ENCODE measurements around the gene MYL7. TPM values are rescaled to one million over a fixed set of nuclear protein-coding genes. Genes with fewer than 3 reads are reported as not detected.

Gene MYL7
- total RNA-seq, 1 donor = not detected

- Histone ChIP-seq H3K27me3 (ENCODE audit: insufficient read depth, low read length) (no peaks in the 10 kb centered on the region), H3K9me3 (ENCODE audit: low read depth, low read length) (no peaks in the 10 kb centered on the region), H3K4me3 (ENCODE audit: insufficient read depth, low read length) (no peak overlapping the region), H4K20me1 (ENCODE audit: insufficient read depth, low read length) (peaks cover 11% of the 10 kb centered on the region), H2AFZ (ENCODE audit: low read length) (peak overlapping the region; percentile 63), H3K36me3 (ENCODE audit: insufficient read depth, low read length) (peaks cover 3% of the 10 kb centered on the region), H3K79me2 (ENCODE audit: insufficient read depth, low read length) (peaks cover 20% of the 10 kb centered on the region), H3K4me1 (ENCODE audit: insufficient read depth, low read length) (peaks cover 50% of the 10 kb centered on the region), H3K27ac (ENCODE audit: low read depth, low read length) (peak overlapping the region; percentile 95), H3K4me2 (ENCODE audit: insufficient read depth, low read length) (no peak overlapping the region)
- peak; percentile 60 for DNase-seq (ENCODE audit: insufficient read length, low spot score, missing footprints)
- TF ChIP-seq, protein P1, sequence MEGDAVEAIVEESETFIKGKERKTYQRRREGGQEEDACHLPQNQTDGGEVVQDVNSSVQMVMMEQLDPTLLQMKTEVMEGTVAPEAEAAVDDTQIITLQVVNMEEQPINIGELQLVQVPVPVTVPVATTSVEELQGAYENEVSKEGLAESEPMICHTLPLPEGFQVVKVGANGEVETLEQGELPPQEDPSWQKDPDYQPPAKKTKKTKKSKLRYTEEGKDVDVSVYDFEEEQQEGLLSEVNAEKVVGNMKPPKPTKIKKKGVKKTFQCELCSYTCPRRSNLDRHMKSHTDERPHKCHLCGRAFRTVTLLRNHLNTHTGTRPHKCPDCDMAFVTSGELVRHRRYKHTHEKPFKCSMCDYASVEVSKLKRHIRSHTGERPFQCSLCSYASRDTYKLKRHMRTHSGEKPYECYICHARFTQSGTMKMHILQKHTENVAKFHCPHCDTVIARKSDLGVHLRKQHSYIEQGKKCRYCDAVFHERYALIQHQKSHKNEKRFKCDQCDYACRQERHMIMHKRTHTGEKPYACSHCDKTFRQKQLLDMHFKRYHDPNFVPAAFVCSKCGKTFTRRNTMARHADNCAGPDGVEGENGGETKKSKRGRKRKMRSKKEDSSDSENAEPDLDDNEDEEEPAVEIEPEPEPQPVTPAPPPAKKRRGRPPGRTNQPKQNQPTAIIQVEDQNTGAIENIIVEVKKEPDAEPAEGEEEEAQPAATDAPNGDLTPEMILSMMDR (IDR thresholded peaks at IDR 0.05; ENCODE audit: extremely low read depth, low read depth, low read length) = no peak
These were observed 39.7 kb downstream of the MYL7 start for GRCh38 chr7:44101303-44101965.

- H2AFZ ChIP-seq (ENCODE audit: low read length) = peak overlapping the region; percentile 83
These were observed 40.5 kb downstream of the MYL7 start for GRCh38 chr7:44100458-44101302.

GRCh38 chr7:44099669-44100068 is 41.5 kb downstream of the MYL7 start:
- TF ChIP-seq, protein P1 (IDR thresholded peaks at IDR 0.05; ENCODE audit: extremely low read depth, low read depth, low read length) = no peak
- H3K4me1 ChIP-seq (ENCODE audit: insufficient read depth, low read length) = peaks cover 36% of the 10 kb centered on the region
- DNase-seq (ENCODE audit: insufficient read length, low spot score, missing footprints) = no peak
- H3K4me2 ChIP-seq (ENCODE audit: insufficient read depth, low read length) = no peak overlapping the region
- peak overlapping the region; percentile 95 for H3K27ac ChIP-seq (ENCODE audit: low read depth, low read length)
- H2AFZ ChIP-seq (ENCODE audit: low read length) = peak overlapping the region; percentile 1
- peaks cover 2% of the 10 kb centered on the region for H3K79me2 ChIP-seq (ENCODE audit: insufficient read depth, low read length)
- no peaks in the 10 kb centered on the region for H3K27me3 ChIP-seq (ENCODE audit: insufficient read depth, low read length)
- H3K9me3 ChIP-seq (ENCODE audit: low read depth, low read length) = no peaks in the 10 kb centered on the region
- no peaks in the 10 kb centered on the region for H3K36me3 ChIP-seq (ENCODE audit: insufficient read depth, low read length)
- no peak overlapping the region for H3K4me3 ChIP-seq (ENCODE audit: insufficient read depth, low read length)
- no peaks in the 10 kb centered on the region for H4K20me1 ChIP-seq (ENCODE audit: insufficient read depth, low read length)

More at GRCh38 chr7:44100458-44101302, 40.5 kb downstream of the MYL7 start:
- Histone ChIP-seq H3K27ac (ENCODE audit: low read depth, low read length) (peak overlapping the region; percentile 95), H3K4me1 (ENCODE audit: insufficient read depth, low read length) (peaks cover 43% of the 10 kb centered on the region), H3K9me3 (ENCODE audit: low read depth, low read length) (no peaks in the 10 kb centered on the region), H3K36me3 (ENCODE audit: insufficient read depth, low read length) (no peaks in the 10 kb centered on the region), H4K20me1 (ENCODE audit: insufficient read depth, low read length) (peaks cover 3% of the 10 kb centered on the region), H3K4me2 (ENCODE audit: insufficient read depth, low read length) (no peak overlapping the region), H3K79me2 (ENCODE audit: insufficient read depth, low read length) (peaks cover 12% of the 10 kb centered on the region), H3K4me3 (ENCODE audit: insufficient read depth, low read length) (no peak overlapping the region), H3K27me3 (ENCODE audit: insufficient read depth, low read length) (no peaks in the 10 kb centered on the region)
- TF ChIP-seq, protein P1 (IDR thresholded peaks at IDR 0.05; ENCODE audit: extremely low read depth, low read depth, low read length) = no peak
- peak; percentile 96 for DNase-seq (ENCODE audit: insufficient read length, low spot score, missing footprints)

Measured in osteoblast (primary cell).